A549 (cell line): Measurements from ENCODE around the gene SLC2A13. TPM values are rescaled to one million over a fixed set of nuclear protein-coding genes. Genes with fewer than 3 reads are reported as not detected.

Experiments used
- ATAC-seq, 2 experiments: fragments of 200-7000 bp in 1 of 2; fragments of >200 bp in 1 of 2; cut with Nextera tagmentation in 1 of 2; cut with Tn5 transposase in 1 of 2; 3 replicates each; pipeline versions ENCODE4 v1.8.0 to v1.9.1; 2018 to 2020; ENCODE audit warnings: mild to moderate bottlenecking in 1 of 2, moderate library complexity in 1 of 2
- CTCF ChIA-PET: fragments of 300-600 bp; sonication (Branson Sonifier 250); formaldehyde crosslinking; extraction: SDS; loops from one replicate; lab custom pipeline; 2021; ENCODE audit warnings: antibody characterized with exemption, inconsistent platforms; lab: Yijun Ruan, JAX
- POLR2A ChIA-PET: fragments of 350-600 bp; formaldehyde crosslinking; extraction: SDS; loops from one replicate; lab custom pipeline; 2021; ENCODE audit warnings: antibody characterized with exemption, inconsistent platforms; lab: Yijun Ruan, JAX
- DNase-seq, 2 experiments: peaks; one replicate each; pipeline versions ENCODE4 v3.0.0 to v3.0.0-alpha.2; 2011 to 2016; ENCODE audit warnings: low read depth in 1 of 2, low spot score in 1 of 2
- FAIRE-seq: peaks from 2 replicates; lab custom pipeline; 2011; peaks lifted over from hg19 to GRCh38; lab: Jason Lieb, UNC
- H3K27ac ChIP-seq, 2 experiments: fragments of >200 bp; sonication (Bioruptor Twin); formaldehyde crosslinking; 3 replicates each; pipeline ENCODE4 v1.5.1; 2016 to 2017
- H3K4me1 ChIP-seq: fragments of >200 bp; sonication (Bioruptor Twin); formaldehyde crosslinking; 3 replicates; pipeline ENCODE4 v1.6.1; 2016
- H3K4me2 ChIP-seq: fragments of >200 bp; sonication (Bioruptor Twin); formaldehyde crosslinking; 3 replicates; pipeline ENCODE4 v1.6.1; 2016
- H3K4me3 ChIP-seq: fragments of >200 bp; sonication (Bioruptor Twin); formaldehyde crosslinking; 3 replicates; pipeline ENCODE4 v1.5.1; 2016
- H3K9me3 ChIP-seq: fragments of >200 bp; sonication (Bioruptor Twin); formaldehyde crosslinking; 3 replicates; pipeline ENCODE4 v1.6.1; 2016
- BCL3 ChIP-seq: fragments of >200 bp; sonication (Bioruptor Twin); formaldehyde crosslinking; IDR thresholded peaks from 3 replicates; pipeline ENCODE4 v1.6.1; 2016
- BHLHE40 ChIP-seq: IDR thresholded peaks from 2 replicates; pipeline ENCODE4 v1.6.1; 2012; ENCODE audit warnings: low read depth, low read length, inconsistent platforms
- CEBPB ChIP-seq, 2 experiments: fragments of >200 bp in 1 of 2; sonication (Bioruptor Twin) in 1 of 2; formaldehyde crosslinking in 1 of 2; IDR thresholded peaks; 2 replicates each; pipeline ENCODE4 v1.6.1; 2012 to 2016
- CHD2 ChIP-seq: fragments of 150-350 bp; IDR thresholded peaks from 2 replicates; pipeline ENCODE4 v1.6.1; 2014; ENCODE audit warnings: low read length; ENCODE audit not compliant: partially characterized antibody
- EHF ChIP-seq: fragments of 250-450 bp; sonication (Bioruptor Pico); IDR thresholded peaks from 2 replicates; pipeline ENCODE4 v1.5.0; 2020; ENCODE audit warnings: mild to moderate bottlenecking
- EHMT2 ChIP-seq: fragments of 200-600 bp; sonication (generic); IDR thresholded peaks from 2 replicates; pipeline ENCODE4 v1.6.1; 2016; ENCODE audit warnings: antibody characterized with exemption, low read depth, mild to moderate bottlenecking, moderate library complexity
- FOSL2 ChIP-seq, 2 experiments: fragments of 450-650 bp in 1 of 2; fragments of >200 bp in 1 of 2; sonication (Bioruptor Twin) in 1 of 2; formaldehyde crosslinking; IDR thresholded peaks; 2 replicates each; pipeline versions ENCODE4 v1.5.0 to v1.6.1; 2016 to 2020; ENCODE audit warnings: mild to moderate bottlenecking in 1 of 2, moderate library complexity in 1 of 2
- GATA3 ChIP-seq: IDR thresholded peaks from 2 replicates; pipeline ENCODE4 v1.6.1; 2012; ENCODE audit warnings: borderline replicate concordance
- HDAC2 ChIP-seq: fragments of 200-600 bp; sonication (generic); IDR thresholded peaks from 2 replicates; pipeline ENCODE4 v1.6.1; 2016
- HOXB13 ChIP-seq: fragments of 250-450 bp; sonication (Bioruptor Pico); IDR thresholded peaks from 2 replicates; pipeline ENCODE4 v1.5.0; 2020; ENCODE audit warnings: low read depth, mild to moderate bottlenecking, moderate library complexity
- HOXB5 ChIP-seq: fragments of 250-450 bp; sonication (Bioruptor Pico); IDR thresholded peaks from 2 replicates; pipeline ENCODE4 v1.5.0; 2020; ENCODE audit warnings: mild to moderate bottlenecking, moderate library complexity
- JUN ChIP-seq, 2 experiments: fragments of >200 bp; sonication (Bioruptor Twin); formaldehyde crosslinking; IDR thresholded peaks; 2 replicates in 1 of 2; 3 replicates in 1 of 2; pipeline ENCODE4 v1.6.1; 2016 to 2017
- JUNB ChIP-seq: fragments of >200 bp; sonication (Bioruptor Twin); formaldehyde crosslinking; IDR thresholded peaks from 2 replicates; pipeline ENCODE4 v1.6.1; 2016
- KDM1A ChIP-seq: fragments of 200-600 bp; sonication (generic); IDR thresholded peaks from 2 replicates; pipeline ENCODE4 v1.6.1; 2016; ENCODE audit warnings: low read depth, mild to moderate bottlenecking
- KDM5A ChIP-seq: fragments of 200-600 bp; sonication (generic); IDR thresholded peaks from 2 replicates; pipeline ENCODE4 v1.6.1; 2016; ENCODE audit warnings: antibody characterized with exemption, mild to moderate bottlenecking
- MAFK ChIP-seq: fragments of 450-650 bp; IDR thresholded peaks from 2 replicates; pipeline ENCODE4 v1.6.1; 2014; ENCODE audit not compliant: partially characterized antibody
- MYC ChIP-seq: IDR thresholded peaks from 2 replicates; pipeline ENCODE4 v1.6.1; 2012; ENCODE audit warnings: mild to moderate bottlenecking, inconsistent platforms, low read length, improper control_type of control experiment, borderline replicate concordance
- NFE2L2 ChIP-seq: fragments of 150-350 bp; conservative IDR thresholded peaks from 2 replicates; pipeline ENCODE4 v1.6.1; 2014; ENCODE audit warnings: low read length
- POLR2A ChIP-seq: IDR thresholded peaks from 2 replicates; pipeline ENCODE4 v1.6.1; 2012; ENCODE audit warnings: mild to moderate bottlenecking, low read length
- POLR2AphosphoS2 ChIP-seq: conservative IDR thresholded peaks from 2 replicates; pipeline ENCODE4 v1.6.1; 2012; ENCODE audit warnings: low read length, improper control_type of control experiment, inconsistent platforms
- ZC3H11A ChIP-seq: fragments of 450-650 bp; IDR thresholded peaks from 2 replicates; pipeline ENCODE4 v1.6.1; 2014; ENCODE audit warnings: antibody characterized with exemption, mild to moderate bottlenecking
- ZFP36 ChIP-seq: fragments of 450-650 bp; IDR thresholded peaks from 2 replicates; pipeline ENCODE4 v1.6.1; 2014; ENCODE audit warnings: borderline replicate concordance; ENCODE audit not compliant: partially characterized antibody
- ZNF302 ChIP-seq: fragments of 250-450 bp; sonication (Bioruptor Pico); IDR thresholded peaks from 2 replicates; pipeline ENCODE4 v1.9.0; 2021; ENCODE audit warnings: inconsistent platforms, mild to moderate bottlenecking, moderate library complexity
- whole genome bisulfite sequencing: methylation state at CpG from one replicate; pipeline ENCODE4 v1.1.6; 2017; ENCODE audit errors: missing lambda C conversion rate; 5-methylcytosine and 5-hydroxymethylcytosine counted together
- polyA plus RNA-seq, 4 experiments: library from polyadenylated mRNA; depleted of rRNA in 3 of 4; stranded (reverse); fragments of >200 nt; fragmentation: RNase III in 1 of 4; extraction: RNeasy Plus Mini Kit Qiagen cat#74134 plus additional on column Dnase treatment in 1 of 4; gene quantifications; 2 replicates in 3 of 4; 3 replicates in 1 of 4; pipeline ENCODE4 v1.2.3, GENCODE V29; 2011 to 2017

Gene SLC2A13
- polyA plus RNA-seq, 2 of the 4 experiments (the other 2 are of a cell fraction): 4.5 to 8.2 TPM

- POLR2A ChIA-PET: no interaction called here
- H3K9me3 ChIP-seq: no peaks in the 10 kb centered on the region
- DNase-seq: no peak
- CTCF ChIA-PET: no interaction called here
- no peak overlapping the region for H3K4me2 ChIP-seq
- ATAC-seq: no peak
- no peak overlapping the region for H3K4me3 ChIP-seq
- H3K4me1 ChIP-seq: no peaks in the 10 kb centered on the region
- FAIRE-seq: peak; percentile 7
- H3K27ac ChIP-seq: no peak overlapping the region
- TF ChIP-seq MAFK: peak; percentile 65
- no peak for TF ChIP-seq GATA3
These were observed 21.5 kb upstream of the SLC2A13 start for GRCh38 chr12:40127408-40127807.

- H3K9me3 ChIP-seq: no peaks in the 10 kb centered on the region
- POLR2A ChIA-PET: no interaction called here
- FAIRE-seq (no peak), ATAC-seq (no peak), DNase-seq (no peak)
- TF ChIP-seq ZNF302 (CRISPR knock-in tag) (no peak), EHMT2 (no peak), BHLHE40 (no peak)
- TF ChIP-seq, all 56 proteins: peak for 0
- WGBS: 80% methylated on average over 1 of the region's 1 CpG
- Histone ChIP-seq H3K4me2 (no peak overlapping the region), H3K27ac (no peak overlapping the region), H3K4me1 (no peaks in the 10 kb centered on the region), H3K4me3 (no peak overlapping the region)
- CTCF ChIA-PET: interaction anchor here (1.2 to 1.3 kb wide), 2 partner anchors 16 to 189 kb away, joined by 3 to 8 read pairs; no protein-coding TSS in a partner anchor
These were observed 17.6 kb upstream of the SLC2A13 start for GRCh38 chr12:40123496-40123895.

- POLR2A ChIA-PET: no interaction called here
- no peak overlapping the region for H3K4me3 ChIP-seq
- H3K4me2 ChIP-seq: no peak overlapping the region
- H3K27ac ChIP-seq: no peak overlapping the region
- H3K4me1 ChIP-seq: no peaks in the 10 kb centered on the region
- 21% methylated on average over 1 of the region's 1 CpG for WGBS
- CTCF ChIA-PET: no interaction called here
- H3K9me3 ChIP-seq: no peaks in the 10 kb centered on the region
- ATAC-seq (no peak), FAIRE-seq (no peak), DNase-seq (no peak)
- TF ChIP-seq MAFK (peak; percentile 99), MYC (no peak)
- TF ChIP-seq, all 56 proteins: peak for 1
These were observed 17.0 kb upstream of the SLC2A13 start for GRCh38 chr12:40122842-40123241.

- no peak for FAIRE-seq
- Histone ChIP-seq H3K9me3 (no peaks in the 10 kb centered on the region), H3K4me2 (no peak overlapping the region), H3K27ac (no peak overlapping the region), H3K4me1 (no peaks in the 10 kb centered on the region), H3K4me3 (no peak overlapping the region)
- DNase-seq: no peak
- 45% methylated on average over 3 of the region's 3 CpGs for WGBS
- ChIA-PET POLR2A (no interaction called here), CTCF (interaction anchor here (0.9 to 3.9 kb wide), 4 partner anchors 10 to 224 kb away, joined by 3 to 33 read pairs (median 7); no protein-coding TSS in a partner anchor)
- TF ChIP-seq ZFP36 (no peak), ZC3H11A (no peak), BHLHE40 (no peak), EHF (CRISPR knock-in tag) (no peak), POLR2AphosphoS2 (no peak), KDM5A (no peak), BCL3 (no peak), CEBPB (IDR thresholded peaks at IDR 0.05) (no peak), KDM1A (no peak), CHD2 (no peak), JUNB (no peak), HOXB13 (no peak), JUN (IDR thresholded peaks at IDR 0.05) (no peak), HDAC2 (no peak), POLR2A (no peak), NFE2L2 (no peak), HOXB5 (CRISPR knock-in tag) (no peak), EHMT2 (no peak), FOSL2 (IDR thresholded peaks at IDR 0.05) (no peak), FOSL2 (CRISPR knock-in tag; IDR thresholded peaks at IDR 0.05) (no peak), MYC (no peak)
- no peak for ATAC-seq
These were observed 11.9 kb upstream of the SLC2A13 start for GRCh38 chr12:40117818-40118217.
